ENCODE results near the gene WDFY3. TPM values are rescaled to one million over a fixed set of nuclear protein-coding genes. Genes with fewer than 3 reads are reported as not detected.
A peak's percentile ranks its signal among the peaks of the same experiment; 100 is the strongest.
"Not testable (repeated sequence)": the region's sequence is repeated elsewhere in the genome, so short reads cannot be mapped to it uniquely, and the experiment has no call there.

WDFY3 gene
- total RNA-seq, 1 donor from 2014 or later, result 119 TPM

DNA sequence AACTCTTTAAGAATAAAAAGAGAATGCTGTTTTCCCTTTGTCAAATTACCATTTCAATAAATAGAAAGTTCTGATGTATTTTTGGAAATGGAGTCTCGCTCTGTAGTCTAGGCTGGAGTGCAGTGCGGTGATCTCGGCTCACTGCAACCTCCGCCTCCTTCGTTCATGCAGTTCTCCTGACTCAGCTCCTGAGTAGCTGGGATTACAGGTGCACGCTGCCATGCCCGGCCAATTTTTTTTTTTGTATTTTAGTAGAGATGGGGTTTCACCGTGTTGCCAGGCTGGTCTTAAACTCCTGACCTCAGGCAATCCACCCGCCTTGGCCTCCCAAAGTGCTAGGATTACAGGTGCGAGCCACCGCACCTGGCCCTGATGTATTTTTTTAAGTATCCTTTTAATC lies 159.9 kb downstream of the WDFY3 start:
- DNase-seq (ENCODE audit: low spot score in 2 of 2); FAIRE-seq: not testable (repeated sequence)

DNA sequence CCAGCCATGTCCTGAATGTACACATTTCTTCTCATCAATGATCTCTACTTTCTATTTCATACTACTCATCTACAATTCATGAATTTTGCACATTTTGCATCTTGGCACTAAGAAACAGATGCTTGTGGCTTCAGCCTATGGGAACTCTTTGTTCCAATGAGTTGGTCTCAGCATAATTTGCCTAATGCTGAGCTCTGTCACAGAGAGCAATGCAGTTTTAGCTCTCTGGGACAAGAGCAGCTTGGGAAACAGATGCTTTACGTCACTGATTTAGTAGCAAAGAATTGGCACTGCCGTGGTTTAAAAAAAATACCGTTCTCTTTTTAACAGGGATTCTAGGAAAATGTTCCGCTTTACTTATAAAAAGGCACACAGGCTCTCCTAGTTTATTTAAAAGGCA lies 162.4 kb downstream of the WDFY3 start:
- DNase-seq (ENCODE audit: low spot score in 2 of 2) (peak in 1 of 2 donors; percentile 20), FAIRE-seq (no peak)

- FAIRE-seq, result no peak
These were observed 162.8 kb downstream of the WDFY3 start for GRCh38 chr4:84803720-84804119.

GRCh38 chr4:84803116-84803515 lies 163.4 kb downstream of the WDFY3 start:
- FAIRE-seq, result no peak

More at GRCh38 chr4:84803720-84804119, 162.8 kb downstream of the WDFY3 start:
- no peak for DNase-seq (ENCODE audit: low spot score in 2 of 2)

GRCh38 chr4:84800256-84800655 lies 166.2 kb downstream of the WDFY3 start:
- DNase-seq (ENCODE audit: low spot score in 2 of 2) (no peak), FAIRE-seq (no peak)

More at GRCh38 chr4:84803116-84803515, 163.4 kb downstream of the WDFY3 start:
- no peak for DNase-seq (ENCODE audit: low spot score in 2 of 2)

DNA sequence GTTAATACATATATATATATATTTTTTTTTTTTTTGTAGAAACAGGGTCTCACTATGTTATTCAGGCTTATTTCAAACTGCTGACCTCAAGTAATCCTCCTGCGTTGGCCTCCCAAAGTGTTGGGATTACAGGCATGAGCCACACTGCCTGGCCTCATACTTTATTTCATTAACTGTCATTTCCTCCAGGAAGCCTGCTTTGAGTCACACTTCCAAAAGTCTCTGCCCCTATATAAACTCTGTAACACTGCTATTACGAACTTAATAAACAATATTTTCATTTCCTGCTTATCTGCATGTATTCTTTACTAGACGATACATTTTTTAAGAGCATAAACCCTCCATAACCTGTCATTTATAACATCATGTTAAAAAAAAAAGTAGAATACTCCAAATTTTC lies 167.2 kb downstream of the WDFY3 start:
- DNase-seq (ENCODE audit: low spot score in 2 of 2) (no peak), FAIRE-seq (no peak)

DNA sequence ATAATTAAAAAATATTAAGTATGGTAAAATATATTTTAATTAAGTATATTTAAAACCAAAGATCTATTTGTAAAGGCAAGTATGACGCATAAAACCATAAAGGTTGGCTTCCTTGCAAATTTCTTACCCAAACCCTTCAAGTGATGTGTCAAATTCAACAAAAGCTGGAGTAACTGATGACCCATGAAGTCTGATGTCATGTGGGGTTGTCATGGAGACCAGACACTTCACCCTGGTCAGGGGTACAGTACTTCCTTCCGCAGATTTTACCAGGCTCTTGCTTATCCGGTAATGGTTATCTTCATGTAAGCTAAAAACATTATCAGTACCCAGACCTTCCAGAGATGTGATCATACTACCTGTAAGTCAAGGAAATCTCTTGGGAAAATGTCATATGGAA lies 170.1 kb downstream of the WDFY3 start:
- no peak for FAIRE-seq
- DNase-seq (ENCODE audit: low spot score in 2 of 2), result no peak

DNA sequence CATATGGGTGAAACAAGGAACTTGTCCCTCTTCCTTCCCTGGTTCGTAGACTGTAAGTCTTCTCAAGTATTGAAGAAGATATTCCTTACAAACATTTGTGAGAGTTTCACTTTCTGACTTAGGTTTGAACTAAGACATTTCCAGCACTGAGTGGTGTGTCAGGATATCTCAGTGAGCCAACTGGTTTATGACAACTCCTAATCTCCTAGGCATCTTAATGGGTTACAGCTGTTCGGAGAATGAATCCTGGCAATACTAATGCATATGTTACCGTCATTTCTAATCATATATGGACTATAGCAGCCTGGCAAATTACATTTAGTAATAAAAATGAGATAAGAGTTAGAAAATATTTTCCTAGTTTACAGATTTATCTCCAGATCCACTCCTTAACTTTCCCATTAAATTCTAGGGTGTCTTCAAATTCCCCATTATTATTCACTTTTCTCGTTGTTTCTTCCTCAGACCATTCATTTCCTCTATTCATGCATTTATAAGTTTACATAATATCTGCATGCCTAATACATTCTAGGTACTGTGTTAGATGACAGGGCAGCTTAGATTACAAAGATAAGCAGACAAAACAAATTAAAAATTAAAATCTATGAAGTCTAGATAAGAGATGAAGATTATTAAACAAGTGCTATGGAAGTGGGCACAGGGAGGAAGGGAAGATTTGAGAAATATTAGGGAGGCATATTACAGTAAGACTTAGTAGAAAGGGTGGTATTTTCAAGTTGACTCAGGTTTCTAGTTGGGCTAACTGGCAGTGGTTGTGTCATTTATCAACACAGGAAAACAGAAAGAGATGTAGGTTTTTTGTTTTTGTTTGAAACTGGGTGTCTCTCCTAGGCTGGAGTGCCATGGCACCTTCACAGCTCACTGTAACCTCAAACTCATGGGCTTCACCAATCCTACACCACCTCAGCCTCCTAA lies 173.9 kb downstream of the WDFY3 start:
- FAIRE-seq, result no peak

GRCh38 chr4:84790769-84791565 lies 175.5 kb downstream of the WDFY3 start:
- FAIRE-seq, result no peak
- no peak for DNase-seq (ENCODE audit: low spot score in 2 of 2)

More for the DNA sequence above, 173.9 kb downstream of the WDFY3 start:
- no peak for DNase-seq (ENCODE audit: low spot score in 2 of 2)

DNA sequence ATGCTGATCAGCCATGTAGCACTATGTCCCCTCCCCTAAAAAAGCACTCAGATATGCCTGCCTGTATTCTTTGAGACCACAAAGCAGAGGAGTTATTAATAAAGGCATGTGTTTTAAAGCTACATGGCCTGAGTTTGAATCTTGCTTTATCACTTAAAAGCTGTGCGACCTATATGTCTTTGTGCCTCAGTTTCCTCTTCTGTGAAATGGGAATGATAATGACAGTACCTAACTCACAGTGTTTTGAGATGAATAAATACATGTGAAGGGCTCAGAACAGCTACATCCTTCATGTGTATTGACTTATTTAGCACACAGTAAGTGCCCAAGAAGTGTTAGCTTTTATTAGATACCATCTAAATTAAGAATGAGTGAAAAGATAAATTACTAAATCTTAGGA lies 180.0 kb downstream of the WDFY3 start:
- no peak for DNase-seq (ENCODE audit: low spot score in 2 of 2)
- FAIRE-seq, result no peak

DNA sequence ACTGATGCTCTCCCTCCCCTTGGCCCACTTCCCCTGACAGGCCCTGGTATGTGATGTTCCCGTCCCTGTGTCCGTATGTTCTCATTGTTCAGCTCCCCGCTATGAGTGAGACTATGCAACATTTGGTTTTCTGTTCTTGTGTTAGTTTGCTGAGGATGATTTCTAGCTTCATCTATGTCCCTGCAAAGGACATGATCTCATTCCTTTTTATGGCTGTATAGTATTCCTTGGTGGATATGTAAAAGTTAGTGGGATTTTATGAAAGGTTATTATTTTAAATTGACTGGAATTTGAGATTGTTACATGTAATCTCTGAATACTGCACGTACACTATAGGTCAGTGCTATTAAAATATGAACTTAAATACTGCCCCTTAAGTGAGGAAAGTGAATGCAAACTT lies 184.0 kb downstream of the WDFY3 start:
- DNase-seq (ENCODE audit: low spot score in 2 of 2) (no peak), FAIRE-seq (no peak)

GRCh38 chr4:84780719-84781118 lies 185.8 kb downstream of the WDFY3 start:
- DNase-seq (ENCODE audit: low spot score in 2 of 2) (no peak), FAIRE-seq (no peak)

DNA sequence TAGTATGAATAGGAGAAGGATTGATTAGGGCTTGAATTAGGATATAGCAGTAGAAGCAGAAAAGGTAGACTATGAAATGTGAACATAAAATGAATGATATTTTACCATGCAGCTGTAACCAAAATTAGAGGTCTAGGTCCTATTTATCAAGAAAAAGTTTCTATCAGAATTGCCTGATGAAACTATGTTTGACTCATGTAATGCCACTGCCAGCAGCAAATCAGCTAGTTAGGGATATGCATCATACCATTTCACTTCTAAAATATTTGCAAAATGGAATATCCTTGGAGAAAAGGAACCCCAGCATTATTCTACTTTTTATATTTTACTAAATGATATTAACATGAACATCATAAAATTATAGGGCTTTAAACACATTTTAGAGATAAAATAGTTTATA lies 188.4 kb downstream of the WDFY3 start:
- FAIRE-seq (no peak), DNase-seq (ENCODE audit: low spot score in 2 of 2) (no peak)

DNA sequence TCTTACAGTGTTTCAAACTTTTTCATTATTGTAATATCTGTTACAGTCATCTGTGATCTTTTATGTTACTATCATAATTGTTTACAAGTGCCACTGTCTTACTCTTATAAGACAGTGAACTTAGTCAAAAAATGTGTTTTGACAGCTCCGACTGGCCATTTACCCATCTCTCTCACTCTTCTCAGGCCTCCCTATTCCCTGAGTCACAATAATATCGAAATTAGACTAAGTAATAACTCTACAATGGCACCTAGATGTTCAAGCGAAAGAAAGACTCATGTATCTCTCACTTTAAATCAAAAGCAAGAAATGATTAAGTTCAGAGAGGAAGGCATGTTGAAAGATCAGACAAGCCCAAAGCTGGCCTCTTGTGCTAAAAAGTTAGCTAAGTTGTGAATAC lies 199.3 kb downstream of the WDFY3 start:
- DNase-seq (ENCODE audit: low spot score in 2 of 2) (no peak), FAIRE-seq (no peak)

DNA sequence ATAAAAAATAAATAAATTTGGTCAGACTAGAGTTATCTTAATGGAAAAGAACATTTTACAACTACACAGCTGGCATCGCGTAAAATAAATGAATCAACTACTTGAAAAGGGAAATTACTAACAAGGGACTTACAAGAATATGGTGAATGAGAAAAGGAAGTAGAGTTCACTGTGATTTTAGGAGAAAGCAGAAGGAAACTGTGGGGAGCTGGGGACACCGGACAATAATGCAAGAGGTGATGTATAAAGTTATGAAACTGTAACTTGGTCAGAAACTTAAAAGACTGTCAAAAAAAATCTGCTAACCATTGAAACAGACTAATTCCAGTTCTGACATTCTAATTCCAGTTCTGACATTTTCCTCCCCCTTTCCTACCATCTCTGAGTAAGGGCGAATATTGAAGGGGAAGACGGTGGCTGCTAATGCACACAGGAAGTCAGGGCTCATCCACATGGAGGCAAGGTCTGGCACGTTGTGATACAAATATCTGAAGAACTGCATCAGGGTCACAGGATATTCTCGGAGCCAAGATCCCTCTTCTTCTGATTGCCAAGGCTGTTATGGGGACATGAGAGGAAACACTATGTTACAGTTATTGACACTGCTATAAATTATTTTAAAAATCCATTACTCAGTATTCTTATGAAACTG lies 213.0 kb downstream of the WDFY3 start:
- no peak for FAIRE-seq
- DNase-seq (ENCODE audit: low spot score in 2 of 2), result no peak

DNA sequence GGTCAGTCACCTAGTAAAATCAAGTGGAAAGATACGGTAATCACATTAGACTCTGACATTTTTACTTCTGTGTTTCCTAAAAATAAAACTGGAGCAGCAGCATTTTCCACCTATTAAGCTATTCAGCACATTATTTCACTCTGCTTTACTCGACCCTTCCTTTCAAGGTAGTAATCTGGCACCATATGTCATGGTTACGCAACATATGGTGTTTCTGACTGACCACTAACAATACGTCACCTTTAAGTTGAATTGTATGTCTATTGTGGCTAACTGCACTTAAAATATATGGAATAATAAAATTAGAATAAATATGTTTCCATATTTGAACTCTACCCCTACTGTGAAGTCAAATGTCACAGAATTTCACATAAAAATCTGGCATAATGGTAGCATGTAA lies 214.8 kb downstream of the WDFY3 start:
- FAIRE-seq, result no peak
- no peak for DNase-seq (ENCODE audit: low spot score in 2 of 2)

DNA sequence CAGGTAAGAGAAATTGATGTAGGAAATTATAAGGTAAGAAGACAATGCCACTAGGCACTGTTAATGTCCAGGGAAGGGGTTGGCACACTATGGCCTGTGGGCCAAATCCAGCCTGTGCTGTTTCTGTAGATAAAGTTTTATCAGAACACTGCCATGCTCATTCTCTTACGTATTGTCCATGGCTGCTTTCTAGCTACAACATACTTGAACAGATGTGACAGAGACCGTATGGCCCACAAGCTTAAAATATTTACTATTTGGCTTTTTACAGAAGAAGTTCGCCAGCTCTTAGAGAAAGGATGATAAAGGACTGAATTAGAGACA lies 215.6 kb downstream of the WDFY3 start:
- no peak for FAIRE-seq

DNA sequence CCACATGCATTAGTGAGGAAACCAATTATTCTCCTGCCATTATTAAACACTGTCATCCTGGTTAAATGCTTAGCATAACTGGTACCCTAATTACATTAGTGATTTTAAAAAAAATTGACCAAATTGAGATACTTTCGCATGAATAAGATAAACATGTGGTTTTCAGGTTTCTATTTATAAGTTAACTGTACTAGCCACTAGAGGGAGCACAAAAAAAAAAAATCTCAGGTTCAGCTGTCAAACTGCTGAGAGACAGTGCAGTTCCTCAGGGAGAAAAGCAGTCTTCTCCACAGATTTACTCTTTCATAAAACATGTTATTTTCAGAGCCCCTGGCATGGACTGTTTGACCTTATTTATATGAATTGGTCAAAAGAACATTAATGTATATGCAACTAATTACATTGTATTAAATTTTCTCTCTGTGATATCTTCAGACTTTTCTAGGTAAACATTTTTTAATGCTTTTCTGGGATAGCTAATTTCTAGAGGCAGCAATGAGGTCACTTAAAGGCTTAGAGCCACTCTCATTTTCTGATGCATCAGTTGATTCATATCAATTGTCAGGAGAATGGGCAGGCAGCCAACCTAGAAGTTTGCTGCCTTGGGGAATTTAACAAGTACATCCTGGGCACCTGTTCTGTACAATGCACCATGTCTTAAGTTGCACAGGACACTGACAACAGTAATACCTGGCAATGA lies 216.1 kb downstream of the WDFY3 start:
- FAIRE-seq (peak; percentile 98), DNase-seq (ENCODE audit: low spot score in 2 of 2) (peak; percentile 17 to 38)

More for the DNA sequence above, 215.6 kb downstream of the WDFY3 start:
- no peak for DNase-seq (ENCODE audit: low spot score in 2 of 2)

GRCh38 chr4:84740057-84740456 lies 226.4 kb downstream of the WDFY3 start:
- DNase-seq (ENCODE audit: low spot score in 2 of 2), result no peak
- FAIRE-seq, result no peak

DNA sequence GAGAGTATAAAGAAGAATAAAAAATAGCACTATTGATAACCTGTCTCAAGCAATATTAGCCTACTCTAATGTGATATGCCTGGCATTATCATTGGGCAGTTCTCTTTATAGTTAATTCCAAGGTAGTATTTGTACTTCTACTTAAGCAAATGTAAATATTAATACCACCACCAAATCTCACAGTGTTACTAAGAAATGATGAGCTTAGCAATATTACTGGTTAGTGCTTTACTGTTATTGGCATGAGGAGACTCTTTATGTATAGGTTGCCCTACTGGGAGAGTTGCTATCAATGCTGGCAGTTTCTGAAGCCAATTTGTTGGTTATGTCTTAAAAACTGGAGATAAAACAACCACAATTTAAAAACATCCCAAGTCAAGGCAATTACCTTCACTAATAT lies 227.9 kb downstream of the WDFY3 start:
- DNase-seq (ENCODE audit: low spot score in 2 of 2) (no peak), FAIRE-seq (no peak)
